ENCODE data around the gene MTFMT. TPM values are rescaled to one million over a fixed set of nuclear protein-coding genes. Genes with fewer than 3 reads are reported as not detected.

The MTFMT gene
- total RNA-seq, 1 experiment from 2014 or later: 30.4 TPM

DNA sequence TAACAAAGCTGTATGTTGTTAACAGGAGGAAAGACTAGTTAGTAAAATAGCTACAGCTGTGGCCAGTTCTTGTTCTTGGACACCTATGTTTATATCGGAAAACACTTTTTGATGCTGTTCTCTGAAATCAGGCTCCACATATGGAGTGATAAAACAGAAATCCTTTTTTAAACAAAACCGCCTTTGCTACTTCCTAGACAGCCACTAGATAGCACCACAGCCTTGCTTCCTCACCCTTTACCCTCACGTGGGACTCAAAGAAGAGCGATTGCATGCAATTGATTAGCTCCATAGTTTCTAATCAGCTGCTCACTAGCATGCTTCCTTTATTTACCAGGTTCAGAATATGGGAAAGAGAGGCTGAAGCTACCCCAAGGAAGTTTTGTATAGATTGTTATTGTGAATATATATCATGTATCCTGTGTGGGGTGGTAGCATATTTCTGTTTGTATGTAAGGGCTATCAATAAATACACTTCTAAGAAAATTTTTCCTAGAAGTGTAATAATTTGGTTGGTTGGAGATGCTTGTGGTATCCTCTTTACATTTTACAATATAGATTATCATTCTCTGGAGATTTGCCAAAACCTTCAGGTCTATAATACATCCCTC is 4.3 kb upstream of the MTFMT start:
- intact Hi-C loops (cut with micrococcal nuclease): loop anchor here (1.0 to 5.0 kb wide), 8 partner anchors 21 to 352 kb away; partner anchors contain the start of genes CLPX, PIF1 and RNU5B-1
- POLR2A ChIA-PET: interaction anchor here (2.4 kb wide), 1 partner anchor 271 kb away, joined by 9 read pairs; the partner anchor contains the start of gene RNU5B-1
- Histone ChIP-seq H3K4me2 (ENCODE audit: low read length) (peak overlapping the region; percentile 57), H3K9me3 (ENCODE audit: control insufficient read depth in 1 of 2, insufficient read depth in 1 of 2, low read depth in 1 of 2, low read length in 2 of 2) (no peaks in the 10 kb centered on the region), H4K20me1 (ENCODE audit: insufficient read depth) (no peaks in the 10 kb centered on the region), H2AFZ (ENCODE audit: low read depth, low read length, poor library complexity, severe bottlenecking) (peak overlapping the region; percentile 96), H3K9ac (ENCODE audit: low read length) (no peak overlapping the region), H3K27ac (ENCODE audit: low read depth, low read length) (no peak overlapping the region), H3K4me1 (ENCODE audit: control insufficient read depth in 1 of 2, insufficient read depth in 2 of 2, low read length in 2 of 2) (peaks cover 0 to 19% of the 10 kb centered on the region in 2 experiments; a peak in 3 of 4 replicates), H3K9me2 (ENCODE audit: insufficient read depth) (no peaks in the 10 kb centered on the region), H3K27me3 (ENCODE audit: insufficient read depth, low read length) (no peaks in the 10 kb centered on the region), H3K4me3 (replicated peaks in 1 of 2; ENCODE audit: low read depth in 1 of 2, low read length in 2 of 2) (no peak overlapping the region), H3K36me3 (ENCODE audit: control insufficient read depth in 1 of 2, insufficient read depth in 2 of 2, low read length in 2 of 2) (no peaks in the 10 kb centered on the region), H3K79me2 (ENCODE audit: insufficient read depth, low read length) (peaks cover 4% of the 10 kb centered on the region)
- TF ChIP-seq, protein P1, sequence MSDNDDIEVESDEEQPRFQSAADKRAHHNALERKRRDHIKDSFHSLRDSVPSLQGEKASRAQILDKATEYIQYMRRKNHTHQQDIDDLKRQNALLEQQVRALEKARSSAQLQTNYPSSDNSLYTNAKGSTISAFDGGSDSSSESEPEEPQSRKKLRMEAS (IDR thresholded peaks at IDR 0.05): 0 out of 2 replicates have a peak, but pooled peaks have one; percentile 11
- peak; percentile 75 for TF ChIP-seq RAD21 (IDR thresholded peaks at IDR 0.05; ENCODE audit: low read depth)
- no peak for TF ChIP-seq YY1 (IDR thresholded peaks at IDR 0.05; ENCODE audit: extremely low read depth, insufficient replicate concordance, low read depth, low read length)
- TF ChIP-seq, protein P2, sequence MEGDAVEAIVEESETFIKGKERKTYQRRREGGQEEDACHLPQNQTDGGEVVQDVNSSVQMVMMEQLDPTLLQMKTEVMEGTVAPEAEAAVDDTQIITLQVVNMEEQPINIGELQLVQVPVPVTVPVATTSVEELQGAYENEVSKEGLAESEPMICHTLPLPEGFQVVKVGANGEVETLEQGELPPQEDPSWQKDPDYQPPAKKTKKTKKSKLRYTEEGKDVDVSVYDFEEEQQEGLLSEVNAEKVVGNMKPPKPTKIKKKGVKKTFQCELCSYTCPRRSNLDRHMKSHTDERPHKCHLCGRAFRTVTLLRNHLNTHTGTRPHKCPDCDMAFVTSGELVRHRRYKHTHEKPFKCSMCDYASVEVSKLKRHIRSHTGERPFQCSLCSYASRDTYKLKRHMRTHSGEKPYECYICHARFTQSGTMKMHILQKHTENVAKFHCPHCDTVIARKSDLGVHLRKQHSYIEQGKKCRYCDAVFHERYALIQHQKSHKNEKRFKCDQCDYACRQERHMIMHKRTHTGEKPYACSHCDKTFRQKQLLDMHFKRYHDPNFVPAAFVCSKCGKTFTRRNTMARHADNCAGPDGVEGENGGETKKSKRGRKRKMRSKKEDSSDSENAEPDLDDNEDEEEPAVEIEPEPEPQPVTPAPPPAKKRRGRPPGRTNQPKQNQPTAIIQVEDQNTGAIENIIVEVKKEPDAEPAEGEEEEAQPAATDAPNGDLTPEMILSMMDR (IDR thresholded peaks at IDR 0.05 in 2 of 3, conservative IDR thresholded peaks at IDR 0.05 in 1 of 3; ENCODE audit: borderline replicate concordance in 1 of 3, insufficient read depth in 1 of 3, low read depth in 2 of 3, low read length in 2 of 3): peak; percentile 48 to 57 (median 54); a peak in 4 of 6 replicates
- ATAC-seq (peak; percentile 43), DNase-seq (ENCODE audit: low read depth, low spot score) (peak; percentile 31)
- CTCF ChIA-PET: interaction anchor here (0.6 to 1.8 kb wide), 12 partner anchors 18 to 264 kb away, joined by 3 to 13 read pairs (median 4); partner anchors contain the start of genes CLPX and PARP16
- RAD21 ChIA-PET (ENCODE audit: low non-redundant PET in 1 of 2, low total read pairs in 2 of 2, uncharacterized antibody in 2 of 2, unreplicated experiment in 2 of 2): interaction anchor here in 1 of 2 experiments (1.0 to 1.2 kb wide), 2 partner anchors 68 to 271 kb away, joined by 3 to 4 read pairs; partner anchors contain the start of gene RNU5B-1
- BruUV-seq (replicated peaks): no TSS peak

Measured in HCT116 (cell line).